D341Med (cell line): ENCODE results near the gene KAT6B.
A peak's percentile ranks its signal among the peaks of the same experiment; 100 is the strongest.

Experiments
- DNase-seq: peaks from one replicate; pipeline ENCODE4 v3.0.0; 2012; ENCODE audit warnings: low spot score

KAT6B gene

GRCh38 chr10:74823791-74824183 is 2.6 kb upstream of the KAT6B start:
- no peak for DNase-seq

- DNase-seq: no peak
Observed at GRCh38 chr10:74824184-74824899, 2.1 kb upstream of the KAT6B start.

- no peak for DNase-seq
Observed at GRCh38 chr10:74824900-74825370, 1.5 kb upstream of the KAT6B start.

GRCh38 chr10:74825371-74826141 is 844 bp upstream of the KAT6B start:
- DNase-seq: peak; percentile 74

- no peak for DNase-seq
Observed at GRCh38 chr10:74827045-74827441, 643 bp downstream of the KAT6B start.

- no peak for DNase-seq
Observed at GRCh38 chr10:74827694-74828093, 1.3 kb downstream of the KAT6B start.

- no peak for DNase-seq
Observed at GRCh38 chr10:74828946-74829345, 2.5 kb downstream of the KAT6B start.

- no peak for DNase-seq
Observed at GRCh38 chr10:74831518-74832120, 5.2 kb downstream of the KAT6B start.

GRCh38 chr10:74835963-74836362 is 9.6 kb downstream of the KAT6B start:
- no peak for DNase-seq

- no peak for DNase-seq
Observed at GRCh38 chr10:74836877-74837276, 10.5 kb downstream of the KAT6B start.

- peak; percentile 46 for DNase-seq
Observed at GRCh38 chr10:74837743-74838142, 11.3 kb downstream of the KAT6B start.

- no peak for DNase-seq
Observed at GRCh38 chr10:74839708-74840107, 13.3 kb downstream of the KAT6B start.

- no peak for DNase-seq
Observed at GRCh38 chr10:74841265-74841973, 15.0 kb downstream of the KAT6B start.

- no peak for DNase-seq
Observed at GRCh38 chr10:74842301-74842954, 16.0 kb downstream of the KAT6B start.

- DNase-seq: no peak
Observed at GRCh38 chr10:74846958-74847357, 20.6 kb downstream of the KAT6B start.

- DNase-seq: no peak
Observed at GRCh38 chr10:74851831-74852230, 25.4 kb downstream of the KAT6B start.

- no peak for DNase-seq
Observed at GRCh38 chr10:74852381-74852780, 26.0 kb downstream of the KAT6B start.

- no peak for DNase-seq
Observed at GRCh38 chr10:74854610-74855009, 28.2 kb downstream of the KAT6B start.

GRCh38 chr10:74855027-74855426 is 28.6 kb downstream of the KAT6B start:
- peak; percentile 18 for DNase-seq

GRCh38 chr10:74855439-74855838 is 29.0 kb downstream of the KAT6B start:
- no peak for DNase-seq

GRCh38 chr10:74856940-74857339 is 30.5 kb downstream of the KAT6B start:
- DNase-seq: no peak

GRCh38 chr10:74857586-74857985 is 31.2 kb downstream of the KAT6B start:
- no peak for DNase-seq
